Endothelial cell of umbilical vein (primary cell): ENCODE measurements around the gene SLC12A8.

Experiments
- CTCF ChIP-seq, 2 donors: IDR thresholded peaks; 1 replicate in 1 of 2; 2 replicates in 1 of 2; pipeline ENCODE4 v1.5.1; 2011; ENCODE audit warnings: low read length in 2 of 2, mild to moderate bottlenecking in 2 of 2, moderate library complexity in 2 of 2, control low read depth in 1 of 2, inconsistent platforms in 1 of 2, low read depth in 1 of 2; ENCODE audit not compliant: insufficient read depth in 1 of 2; ENCODE audit errors: extremely low read depth in 1 of 2
- POLR2A ChIP-seq: IDR thresholded peaks from 2 replicates; pipeline ENCODE4 v1.6.1; 2012; ENCODE audit warnings: low read depth, mild to moderate bottlenecking, control low read depth, low read length

GRCh38 chr3:125188955-125189354 lies 23.6 kb downstream of the SLC12A8 start:
- TF ChIP-seq CTCF (IDR thresholded peaks at IDR 0.05; ENCODE audit: extremely low read depth in 1 of 2, insufficient read depth in 1 of 2, low read depth in 1 of 2, low read length in 2 of 2) = no peak
- no peak for TF ChIP-seq POLR2A
